GM06990 (cell line): Measurements from ENCODE around the gene FHOD3.

Source experiments
- DNase-seq: peaks from one replicate; pipeline ENCODE4 v3.0.0-alpha.2; 2011; ENCODE audit not compliant: insufficient read length; ENCODE audit errors: extremely low read depth
- H3K27me3 ChIP-seq: replicated peaks from 2 replicates; pipeline ENCODE4 v1.6.0; 2011; ENCODE audit warnings: low read length; ENCODE audit not compliant: control insufficient read depth, insufficient read depth
- H3K36me3 ChIP-seq: 2 replicates; pipeline ENCODE4 v1.5.1; 2011; ENCODE audit warnings: low read length; ENCODE audit not compliant: control insufficient read depth, insufficient read depth
- H3K4me3 ChIP-seq: replicated peaks from 2 replicates; pipeline ENCODE4 v1.5.1; 2011; ENCODE audit warnings: low read depth, mild to moderate bottlenecking, control low read depth, low read length
- CTCF ChIP-seq: IDR thresholded peaks from 2 replicates; pipeline ENCODE4 v1.5.1; 2011; ENCODE audit warnings: low read length, control low read depth, mild to moderate bottlenecking, inconsistent platforms; ENCODE audit not compliant: insufficient read depth, poor library complexity, severe bottlenecking

FHOD3 gene

GRCh38 chr18:36655074-36655473 is 357.6 kb downstream of the FHOD3 start:
- no peak for TF ChIP-seq CTCF
- Histone ChIP-seq H3K27me3 (no peaks in the 10 kb centered on the region), H3K36me3 (no peaks in the 10 kb centered on the region; the same call in none of the 2 replicates), H3K4me3 (no peak overlapping the region)
- DNase-seq = no peak

GRCh38 chr18:36655930-36656329 is 358.4 kb downstream of the FHOD3 start:
- H3K4me3 ChIP-seq = no peak overlapping the region
- no peaks in the 10 kb centered on the region; the same call in none of the 2 replicates for H3K36me3 ChIP-seq
- no peak for TF ChIP-seq CTCF
- DNase-seq = no peak
- no peaks in the 10 kb centered on the region for H3K27me3 ChIP-seq

GRCh38 chr18:36658611-36659010 is 361.1 kb downstream of the FHOD3 start:
- H3K36me3 ChIP-seq = peaks cover 2% of the 10 kb centered on the region
- H3K27me3 ChIP-seq = no peaks in the 10 kb centered on the region
- no peak for DNase-seq
- H3K4me3 ChIP-seq = no peak overlapping the region
- no peak for TF ChIP-seq CTCF

GRCh38 chr18:36660311-36660710 is 362.8 kb downstream of the FHOD3 start:
- Histone ChIP-seq H3K4me3 (no peak overlapping the region), H3K27me3 (no peaks in the 10 kb centered on the region), H3K36me3 (peaks cover 2% of the 10 kb centered on the region)
- DNase-seq = no peak
- TF ChIP-seq CTCF = no peak

- Histone ChIP-seq H3K27me3 (no peaks in the 10 kb centered on the region), H3K4me3 (no peak overlapping the region), H3K36me3 (peaks cover 3% of the 10 kb centered on the region)
- TF ChIP-seq CTCF = peak; percentile 38
- no peak for DNase-seq
Measured at GRCh38 chr18:36661999-36662398, 364.5 kb downstream of the FHOD3 start.

GRCh38 chr18:36663312-36663711 is 365.8 kb downstream of the FHOD3 start:
- Histone ChIP-seq H3K27me3 (no peaks in the 10 kb centered on the region), H3K36me3 (peaks cover 3% of the 10 kb centered on the region), H3K4me3 (no peak overlapping the region)
- no peak for TF ChIP-seq CTCF
- DNase-seq = no peak
